GM19438 (cell line): ENCODE measurements around the gene MIOS.
A peak's percentile ranks its signal among the peaks of the same experiment; 100 is the strongest.

Experiments
- ATAC-seq: cut with Tn5 transposase; IDR thresholded peaks from one replicate; pipeline ENCODE4 v1.9.1; 2021; ENCODE audit warnings: low read depth; ENCODE audit not compliant: unreplicated experiment

The MIOS gene

GRCh38 chr7:7566651-7567611 lies at the start of gene MIOS:
MIOS (plus strand) TSS chr7:7566884; CDS start chr7:7572476, 5,592 bp downstream.
- ATAC-seq: peak; percentile 69

GRCh38 chr7:7517754-7518153 lies 48.9 kb upstream of the MIOS start:
- ATAC-seq: no peak

GRCh38 chr7:7519056-7519455 lies 47.6 kb upstream of the MIOS start:
- no peak for ATAC-seq

GRCh38 chr7:7519528-7519927 lies 47.2 kb upstream of the MIOS start:
- ATAC-seq: no peak

DNA sequence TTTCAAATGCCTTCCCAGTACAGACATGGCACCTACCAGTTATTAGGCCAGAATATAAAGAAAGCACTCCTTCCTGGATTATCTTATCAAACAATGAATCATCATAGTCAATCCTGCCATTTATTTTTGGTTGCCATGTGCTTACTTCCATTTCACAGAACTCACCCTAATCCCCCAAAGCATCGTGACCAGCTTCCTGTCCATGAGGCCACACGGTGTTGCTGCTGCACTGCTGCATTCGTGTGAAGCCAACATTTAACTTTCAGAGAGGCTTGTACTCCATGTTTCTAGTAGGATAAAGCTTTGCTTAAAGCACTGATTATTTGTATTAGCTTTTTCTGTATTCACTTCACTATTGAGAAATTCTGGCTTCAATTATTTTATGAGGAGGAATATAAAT lies 45.4 kb upstream of the MIOS start:
- ATAC-seq: no peak

DNA sequence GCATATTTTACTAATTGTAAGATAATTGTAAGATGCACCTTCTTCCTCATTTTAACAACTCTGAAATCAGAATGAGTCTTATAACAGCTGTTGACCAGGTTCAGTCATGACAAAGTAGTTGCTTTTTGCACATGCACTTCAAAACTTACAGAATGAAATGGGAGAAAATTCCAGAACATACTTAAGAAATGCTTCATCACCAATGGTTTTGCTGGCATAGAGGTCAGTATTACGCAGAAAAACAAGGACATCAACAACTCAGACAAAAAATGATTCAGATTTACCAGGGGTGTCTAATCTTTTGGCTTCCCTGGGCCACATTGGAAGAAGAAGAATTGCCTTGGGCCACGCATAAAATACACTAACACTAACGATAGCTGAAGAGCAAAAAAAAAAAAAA lies 44.3 kb upstream of the MIOS start:
- no peak for ATAC-seq

- ATAC-seq: no peak
Measured at GRCh38 chr7:7524121-7524520, 42.6 kb upstream of the MIOS start.

DNA sequence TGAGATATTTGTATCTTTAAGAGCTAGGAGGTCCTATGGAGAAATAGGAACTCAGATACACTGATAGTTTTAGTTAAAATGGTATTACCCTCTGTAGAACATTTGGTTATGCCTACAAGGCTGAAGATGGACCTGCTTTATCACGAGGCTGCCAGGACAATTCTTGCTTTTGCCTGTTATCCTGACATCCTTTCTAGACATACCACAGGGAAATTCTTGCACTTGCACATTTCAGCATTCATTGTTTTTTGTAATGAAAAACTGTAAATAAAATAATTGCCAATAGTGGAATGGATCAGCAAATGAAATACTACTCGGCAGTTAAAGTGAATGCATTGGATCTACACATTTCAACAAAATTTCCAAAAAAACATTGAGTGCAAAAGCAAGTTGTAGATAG lies 40.7 kb upstream of the MIOS start:
- ATAC-seq: no peak

DNA sequence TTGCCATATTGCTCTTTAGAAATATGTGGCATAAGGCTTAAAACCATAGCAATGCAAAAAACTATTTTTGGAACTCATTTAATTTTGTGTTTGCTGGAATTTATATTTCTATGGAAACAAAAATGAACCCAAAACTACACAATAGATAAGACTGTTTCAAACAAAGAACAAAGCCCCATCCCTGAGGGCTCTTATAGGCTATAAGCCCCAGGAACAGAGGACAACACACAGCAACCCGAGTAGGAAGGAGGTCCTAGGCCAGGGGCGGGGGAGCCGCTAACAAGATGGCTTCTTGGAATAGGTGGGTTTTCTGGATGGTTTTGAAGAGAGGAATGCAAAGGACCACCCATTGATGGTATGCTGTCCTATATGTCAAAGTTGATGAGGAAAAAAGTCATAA lies 39.6 kb upstream of the MIOS start:
- ATAC-seq: no peak

DNA sequence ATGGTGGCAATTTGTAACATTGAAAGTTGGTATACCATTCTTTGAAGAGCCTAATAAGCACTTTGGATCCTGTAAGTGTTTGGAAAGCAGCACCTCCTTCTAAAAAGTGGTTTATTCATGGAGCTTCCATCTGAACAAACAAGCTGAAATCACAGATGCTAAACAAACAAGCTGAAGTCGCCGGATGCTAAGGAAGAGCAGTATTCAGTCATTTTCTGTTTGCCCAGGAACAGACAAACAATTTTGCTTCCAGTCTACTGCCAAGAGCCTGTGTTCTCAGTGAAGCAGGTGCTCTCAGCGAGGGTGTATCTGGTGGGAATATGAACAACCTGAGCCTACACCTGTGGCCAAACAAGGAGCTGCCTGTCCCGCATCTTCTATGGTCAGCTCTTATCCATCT lies 37.4 kb upstream of the MIOS start:
- ATAC-seq: no peak

DNA sequence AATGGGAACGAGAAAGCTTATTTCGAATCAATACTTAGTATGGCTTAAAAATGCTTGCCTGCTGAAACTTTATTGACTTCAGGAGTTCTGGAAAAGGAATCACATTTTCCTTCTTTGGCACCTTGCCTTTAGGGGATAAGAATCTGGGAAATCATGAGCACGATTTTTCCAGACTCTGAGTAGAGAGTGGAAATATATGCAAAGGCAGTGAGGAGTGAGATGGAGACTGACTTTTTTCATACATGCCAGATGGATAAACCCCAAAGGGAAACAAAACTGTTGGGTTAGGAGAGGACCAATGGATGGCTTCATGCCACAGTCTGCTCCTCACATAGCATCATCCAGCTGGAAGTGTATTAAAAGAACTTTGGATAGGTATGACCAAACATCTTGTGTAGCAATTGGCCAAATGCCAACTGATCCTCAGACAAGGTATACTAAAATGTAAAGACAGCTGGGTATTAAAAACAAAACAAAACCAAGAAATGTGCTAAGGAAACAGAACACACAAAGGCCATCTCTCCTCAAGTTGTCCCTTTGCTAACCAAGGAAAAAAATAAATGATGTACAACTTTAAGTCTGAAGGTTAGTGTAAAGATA lies 32.8 kb upstream of the MIOS start:
- ATAC-seq: no peak

- no peak for ATAC-seq
Measured at GRCh38 chr7:7535691-7536090, 31.0 kb upstream of the MIOS start, which contains the start of gene COL28A1. COL28A1 (minus strand) TSS chr7:7535873; CDS start chr7:7532875, 2,998 bp downstream.

DNA sequence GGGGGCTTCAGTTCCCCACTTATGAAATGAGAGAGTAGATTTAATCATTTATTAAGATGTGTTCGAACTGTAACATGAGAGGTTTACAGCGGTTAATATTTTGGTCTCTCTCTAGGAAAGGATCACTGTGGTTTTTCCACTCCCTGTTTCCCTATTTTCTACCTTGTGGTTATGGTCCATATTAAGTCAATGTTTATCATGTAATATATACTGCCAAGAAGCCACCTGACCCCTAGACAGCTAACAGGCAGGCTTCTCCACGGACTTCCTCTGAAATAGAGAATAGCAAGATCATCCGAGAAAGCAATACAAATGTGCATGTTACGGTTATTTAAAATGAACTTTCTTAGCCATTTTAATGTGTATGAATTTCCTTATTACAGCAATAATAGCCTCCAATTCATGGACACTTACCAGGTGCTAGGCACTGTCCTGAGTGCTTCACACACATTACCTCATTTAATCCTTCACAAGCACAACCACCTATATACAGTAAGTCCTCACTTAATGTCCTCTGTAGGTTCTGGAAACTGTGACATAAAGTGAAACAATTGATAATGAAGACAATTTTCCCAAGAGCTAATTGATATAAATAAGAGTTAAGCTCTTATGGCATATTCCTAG lies 30.2 kb upstream of the MIOS start:
- ATAC-seq: no peak

DNA sequence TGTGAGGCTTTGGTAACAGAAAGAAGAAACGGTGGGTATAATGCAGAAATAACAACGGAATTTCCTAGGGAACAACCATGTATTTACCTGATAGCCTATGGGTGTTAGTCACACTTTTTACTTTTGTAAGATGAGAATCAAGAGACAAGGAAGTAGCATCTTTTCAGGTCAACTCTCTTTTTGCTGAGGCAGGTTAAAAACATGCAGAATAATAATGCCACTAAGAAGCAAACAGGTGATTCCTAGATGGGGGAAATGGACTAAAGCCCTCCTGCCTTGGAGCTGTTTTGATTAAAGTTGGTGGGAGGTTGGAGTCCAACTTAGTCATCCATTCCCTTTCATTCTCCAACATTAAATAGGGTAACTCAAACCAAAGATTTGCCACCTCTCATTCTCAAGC lies 29.0 kb upstream of the MIOS start:
- ATAC-seq: no peak

GRCh38 chr7:7539152-7539551 lies 27.5 kb upstream of the MIOS start:
- no peak for ATAC-seq

- ATAC-seq: no peak
Measured at GRCh38 chr7:7539711-7540110, 27.0 kb upstream of the MIOS start.

- ATAC-seq: no peak
Measured at GRCh38 chr7:7542251-7542835, 24.3 kb upstream of the MIOS start.

GRCh38 chr7:7548407-7548806 lies 18.3 kb upstream of the MIOS start:
- ATAC-seq: no peak

DNA sequence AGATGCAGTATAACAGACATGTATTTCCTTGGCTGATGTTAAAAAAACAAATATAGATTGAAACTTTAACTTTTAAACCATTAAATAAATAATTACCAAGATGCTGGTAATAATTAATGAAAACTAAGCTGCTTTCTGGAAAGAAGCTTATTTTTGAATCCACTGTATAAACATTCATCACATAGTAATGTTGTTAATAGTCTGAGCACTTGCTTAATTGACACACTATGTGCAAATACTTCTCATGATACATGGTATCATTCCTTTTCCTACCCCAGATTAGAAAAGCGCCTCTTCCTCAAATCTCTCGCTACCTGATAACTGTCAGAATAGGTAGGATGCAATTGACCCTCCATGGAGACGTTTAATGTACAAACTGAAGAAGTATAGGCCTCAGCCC lies 16.0 kb upstream of the MIOS start:
- ATAC-seq: no peak

- ATAC-seq: no peak
Measured at GRCh38 chr7:7552199-7552598, 14.5 kb upstream of the MIOS start.

DNA sequence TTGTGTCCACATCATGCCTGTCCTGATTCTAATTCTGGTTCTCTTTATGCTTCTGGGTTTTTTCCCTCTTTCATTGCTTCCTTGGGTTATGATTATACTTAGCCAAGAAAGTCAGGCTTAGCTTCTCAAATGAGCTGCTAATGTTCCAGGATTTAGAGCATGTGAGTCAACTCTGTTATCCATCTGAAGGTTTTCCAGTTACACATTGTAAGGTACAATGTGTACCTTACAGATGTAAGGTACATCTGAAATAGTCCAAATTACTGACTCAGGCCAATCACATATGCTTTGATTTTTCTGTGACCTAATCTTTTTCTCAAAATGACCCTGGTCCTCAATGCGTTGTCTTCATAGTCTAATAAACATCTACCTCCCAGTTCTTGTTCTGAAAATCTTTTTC lies 13.3 kb upstream of the MIOS start:
- ATAC-seq: no peak
